NCI-H774 (cell line): ENCODE data around the gene SOBP.
A peak's percentile ranks its signal among the peaks of the same experiment; 100 is the strongest.
"Not testable (repeated sequence)": the region's sequence is repeated elsewhere in the genome, so short reads cannot be mapped to it uniquely, and the experiment has no call there.

Experiments used
- DNase-seq: peaks from one replicate; lab custom pipeline; 2025; lab: John Stamatoyannopoulos, UW

The SOBP gene

GRCh38 chr6:107488174-107488874 lies 1.6 kb upstream of the SOBP start:
- no peak for DNase-seq

GRCh38 chr6:107488875-107489635 lies 862 bp upstream of the SOBP start:
- peak; percentile 67 for DNase-seq

GRCh38 chr6:107490566-107491137 lies 735 bp downstream of the SOBP start:
- peak; percentile 43 for DNase-seq

- peak; percentile 54 for DNase-seq
These were observed 1.3 kb downstream of the SOBP start for GRCh38 chr6:107491138-107491609.

GRCh38 chr6:107491760-107492660 lies 2.1 kb downstream of the SOBP start:
- no peak for DNase-seq

- peak; percentile 59 for DNase-seq
These were observed 3.5 kb downstream of the SOBP start for GRCh38 chr6:107493158-107494057.

- DNase-seq = no peak
These were observed 5.3 kb downstream of the SOBP start for GRCh38 chr6:107495196-107495643.

GRCh38 chr6:107495971-107496370 lies 6.1 kb downstream of the SOBP start:
- DNase-seq = no peak

GRCh38 chr6:107496892-107497684 lies 7.2 kb downstream of the SOBP start:
- no peak for DNase-seq

- DNase-seq = no peak
These were observed 14.5 kb downstream of the SOBP start for GRCh38 chr6:107504270-107505026.

- no peak for DNase-seq
These were observed 16.2 kb downstream of the SOBP start for GRCh38 chr6:107506145-107506544.

- no peak for DNase-seq
These were observed 19.6 kb downstream of the SOBP start for GRCh38 chr6:107509506-107509905.

GRCh38 chr6:107510108-107510507 lies 20.2 kb downstream of the SOBP start:
- DNase-seq = no peak

GRCh38 chr6:107511511-107511993 lies 21.6 kb downstream of the SOBP start:
- DNase-seq = no peak

- DNase-seq = no peak
These were observed 23.3 kb downstream of the SOBP start for GRCh38 chr6:107513214-107513613.

GRCh38 chr6:107515955-107516354 lies 26.0 kb downstream of the SOBP start:
- DNase-seq = no peak

GRCh38 chr6:107517274-107517673 lies 27.4 kb downstream of the SOBP start:
- DNase-seq = no peak

GRCh38 chr6:107519224-107519623 lies 29.3 kb downstream of the SOBP start:
- not testable (repeated sequence) for DNase-seq

GRCh38 chr6:107520706-107521105 lies 30.8 kb downstream of the SOBP start:
- not testable (repeated sequence) for DNase-seq
